ENCODE data around the gene KLF5. TPM values are rescaled to one million over a fixed set of nuclear protein-coding genes. Genes with fewer than 3 reads are reported as not detected.

KLF5 gene
- polyA plus RNA-seq, 4 donors = 126 to 230 (median 160) TPM

- H3K27me3 ChIP-seq (ENCODE audit: control insufficient read depth in 3 of 3, insufficient read depth in 3 of 3, low read length in 3 of 3) = no peaks in the 10 kb centered on the region
- peaks cover 0 to 8% (median 0%) of the 10 kb centered on the region in 3 donors for H3K36me3 ChIP-seq (ENCODE audit: control insufficient read depth in 3 of 3, insufficient read depth in 2 of 3, low read depth in 1 of 3, low read length in 3 of 3)
- 25 to 44% (median 30%) methylated on average over 3 to 4 of the region's 4 CpGs for WGBS, 3 donors
- FAIRE-seq = no peak
- DNase-seq = peak in 1 of 2 donors; percentile 70
- peaks cover 1 to 16% (median 2%) of the 10 kb centered on the region in 3 donors for H3K4me1 ChIP-seq (ENCODE audit: control insufficient read depth in 3 of 3, insufficient read depth in 2 of 3, low read depth in 1 of 3, low read length in 2 of 3)
- peak overlapping the region in 1 of 3 donors; percentile 11 for H3K27ac ChIP-seq (ENCODE audit: low read depth in 1 of 3, low read length in 2 of 3)
- no peaks in the 10 kb centered on the region for H3K9me3 ChIP-seq (ENCODE audit: control insufficient read depth in 2 of 2, insufficient read depth in 1 of 2, low read depth in 1 of 2, low read length in 1 of 2)
- no peak overlapping the region for H3K4me3 ChIP-seq (ENCODE audit: low read depth in 1 of 3, low read length in 3 of 3)
Observed at GRCh38 chr13:73081256-73081915, 22.6 kb downstream of the KLF5 start.

- DNase-seq (no peak), FAIRE-seq (no peak)
- Histone ChIP-seq H3K27ac (ENCODE audit: low read depth in 1 of 3, low read length in 2 of 3) (peak overlapping the region in 1 of 3 donors; percentile 4), H3K27me3 (ENCODE audit: control insufficient read depth in 3 of 3, insufficient read depth in 3 of 3, low read length in 3 of 3) (no peaks in the 10 kb centered on the region), H3K36me3 (ENCODE audit: control insufficient read depth in 3 of 3, insufficient read depth in 2 of 3, low read depth in 1 of 3, low read length in 3 of 3) (peaks cover 0 to 7% (median 0%) of the 10 kb centered on the region in 3 donors), H3K4me3 (ENCODE audit: low read depth in 1 of 3, low read length in 3 of 3) (no peak overlapping the region), H3K9me3 (ENCODE audit: control insufficient read depth in 2 of 2, insufficient read depth in 1 of 2, low read depth in 1 of 2, low read length in 1 of 2) (no peaks in the 10 kb centered on the region), H3K4me1 (ENCODE audit: control insufficient read depth in 3 of 3, insufficient read depth in 2 of 3, low read depth in 1 of 3, low read length in 2 of 3) (peaks cover 1 to 16% (median 2%) of the 10 kb centered on the region in 3 donors)
- 63 to 68% (median 65%) methylated on average over 5 of the region's 5 CpGs for WGBS, 3 donors
Observed at GRCh38 chr13:73082471-73082870, 23.7 kb downstream of the KLF5 start.

- H3K27ac ChIP-seq (ENCODE audit: low read depth in 1 of 3, low read length in 2 of 3) = no peak overlapping the region
- 20 to 49% (median 37%) methylated on average over 4 of the region's 4 CpGs for WGBS, 3 donors
- H3K4me3 ChIP-seq (ENCODE audit: low read depth in 1 of 3, low read length in 3 of 3) = no peak overlapping the region
- DNase-seq (peak in 1 of 2 donors; percentile 76), FAIRE-seq (no peak)
- H3K36me3 ChIP-seq (ENCODE audit: control insufficient read depth in 3 of 3, insufficient read depth in 2 of 3, low read depth in 1 of 3, low read length in 3 of 3) = peaks cover 0 to 4% (median 0%) of the 10 kb centered on the region in 3 donors
- H3K27me3 ChIP-seq (ENCODE audit: control insufficient read depth in 3 of 3, insufficient read depth in 3 of 3, low read length in 3 of 3) = no peaks in the 10 kb centered on the region
- H3K4me1 ChIP-seq (ENCODE audit: control insufficient read depth in 3 of 3, insufficient read depth in 2 of 3, low read depth in 1 of 3, low read length in 2 of 3) = peaks cover 1 to 16% (median 2%) of the 10 kb centered on the region in 3 donors
- peaks cover 0 to 4% of the 10 kb centered on the region in 2 donors for H3K9me3 ChIP-seq (ENCODE audit: control insufficient read depth in 2 of 2, insufficient read depth in 1 of 2, low read depth in 1 of 2, low read length in 1 of 2)
Observed at GRCh38 chr13:73082895-73083294, 24.1 kb downstream of the KLF5 start.

- no peak for DNase-seq
- Histone ChIP-seq H3K36me3 (ENCODE audit: control insufficient read depth in 3 of 3, insufficient read depth in 2 of 3, low read depth in 1 of 3, low read length in 3 of 3) (no peaks in the 10 kb centered on the region), H3K4me1 (ENCODE audit: control insufficient read depth in 3 of 3, insufficient read depth in 2 of 3, low read depth in 1 of 3, low read length in 2 of 3) (peaks cover 0 to 12% (median 2%) of the 10 kb centered on the region in 3 donors), H3K4me3 (ENCODE audit: low read depth in 1 of 3, low read length in 3 of 3) (no peak overlapping the region), H3K9me3 (ENCODE audit: control insufficient read depth in 2 of 2, insufficient read depth in 1 of 2, low read depth in 1 of 2, low read length in 1 of 2) (peaks cover 0 to 11% of the 10 kb centered on the region in 2 donors), H3K27me3 (ENCODE audit: control insufficient read depth in 3 of 3, insufficient read depth in 3 of 3, low read length in 3 of 3) (no peaks in the 10 kb centered on the region), H3K27ac (ENCODE audit: low read depth in 1 of 3, low read length in 2 of 3) (no peak overlapping the region)
- 75 to 94% (median 82%) methylated on average over 4 of the region's 4 CpGs for WGBS, 3 donors
- FAIRE-seq = no peak
Observed at GRCh38 chr13:73088332-73088935, 29.6 kb downstream of the KLF5 start.

- H3K4me1 ChIP-seq (ENCODE audit: control insufficient read depth in 3 of 3, insufficient read depth in 2 of 3, low read depth in 1 of 3, low read length in 2 of 3) = peaks cover 0 to 12% (median 2%) of the 10 kb centered on the region in 3 donors
- H3K27me3 ChIP-seq (ENCODE audit: control insufficient read depth in 3 of 3, insufficient read depth in 3 of 3, low read length in 3 of 3) = no peaks in the 10 kb centered on the region
- DNase-seq (no peak), FAIRE-seq (no peak)
- H3K36me3 ChIP-seq (ENCODE audit: control insufficient read depth in 3 of 3, insufficient read depth in 2 of 3, low read depth in 1 of 3, low read length in 3 of 3) = no peaks in the 10 kb centered on the region
- 80 to 91% (median 81%) methylated on average over 4 of the region's 4 CpGs for WGBS, 3 donors
- no peak overlapping the region for H3K27ac ChIP-seq (ENCODE audit: low read depth in 1 of 3, low read length in 2 of 3)
- H3K9me3 ChIP-seq (ENCODE audit: control insufficient read depth in 2 of 2, insufficient read depth in 1 of 2, low read depth in 1 of 2, low read length in 1 of 2) = peaks cover 0 to 11% of the 10 kb centered on the region in 2 donors
- H3K4me3 ChIP-seq (ENCODE audit: low read depth in 1 of 3, low read length in 3 of 3) = no peak overlapping the region
Observed at GRCh38 chr13:73089213-73089612, 30.4 kb downstream of the KLF5 start.

- Histone ChIP-seq H3K27ac (ENCODE audit: low read depth in 1 of 3, low read length in 2 of 3) (peak overlapping the region; percentile 76 to 97 (median 77)), H3K36me3 (ENCODE audit: control insufficient read depth in 3 of 3, insufficient read depth in 2 of 3, low read depth in 1 of 3, low read length in 3 of 3) (no peaks in the 10 kb centered on the region), H3K27me3 (ENCODE audit: control insufficient read depth in 3 of 3, insufficient read depth in 3 of 3, low read length in 3 of 3) (no peaks in the 10 kb centered on the region), H3K4me1 (ENCODE audit: control insufficient read depth in 3 of 3, insufficient read depth in 2 of 3, low read depth in 1 of 3, low read length in 2 of 3) (peaks cover 0 to 12% (median 2%) of the 10 kb centered on the region in 3 donors), H3K4me3 (ENCODE audit: low read depth in 1 of 3, low read length in 3 of 3) (no peak overlapping the region), H3K9me3 (ENCODE audit: control insufficient read depth in 2 of 2, insufficient read depth in 1 of 2, low read depth in 1 of 2, low read length in 1 of 2) (peaks cover 0 to 11% of the 10 kb centered on the region in 2 donors)
- FAIRE-seq (no peak), DNase-seq (peak; percentile 92 to 94)
- WGBS, 3 donors = 15 to 49% (median 34%) methylated on average over 8 of the region's 8 CpGs
Observed at GRCh38 chr13:73090116-73090822, 31.5 kb downstream of the KLF5 start.

- H3K4me3 ChIP-seq (ENCODE audit: low read depth in 1 of 3, low read length in 3 of 3) = no peak overlapping the region
- peaks cover 0 to 12% (median 2%) of the 10 kb centered on the region in 3 donors for H3K4me1 ChIP-seq (ENCODE audit: control insufficient read depth in 3 of 3, insufficient read depth in 2 of 3, low read depth in 1 of 3, low read length in 2 of 3)
- H3K27me3 ChIP-seq (ENCODE audit: control insufficient read depth in 3 of 3, insufficient read depth in 3 of 3, low read length in 3 of 3) = no peaks in the 10 kb centered on the region
- FAIRE-seq = no peak
- peaks cover 0 to 11% of the 10 kb centered on the region in 2 donors for H3K9me3 ChIP-seq (ENCODE audit: control insufficient read depth in 2 of 2, insufficient read depth in 1 of 2, low read depth in 1 of 2, low read length in 1 of 2)
- WGBS, 3 donors = 38 to 77% (median 47%) methylated on average over 1 of the region's 1 CpG
- no peaks in the 10 kb centered on the region for H3K36me3 ChIP-seq (ENCODE audit: control insufficient read depth in 3 of 3, insufficient read depth in 2 of 3, low read depth in 1 of 3, low read length in 3 of 3)
- DNase-seq = no peak
- peak overlapping the region in 2 of 3 donors; percentile 76 to 97 for H3K27ac ChIP-seq (ENCODE audit: low read depth in 1 of 3, low read length in 2 of 3)
Observed at GRCh38 chr13:73090823-73091187, 32.0 kb downstream of the KLF5 start.

- Histone ChIP-seq H3K27me3 (ENCODE audit: control insufficient read depth in 3 of 3, insufficient read depth in 3 of 3, low read length in 3 of 3) (no peaks in the 10 kb centered on the region), H3K4me1 (ENCODE audit: control insufficient read depth in 3 of 3, insufficient read depth in 2 of 3, low read depth in 1 of 3, low read length in 2 of 3) (peaks cover 0 to 12% (median 2%) of the 10 kb centered on the region in 3 donors), H3K9me3 (ENCODE audit: control insufficient read depth in 2 of 2, insufficient read depth in 1 of 2, low read depth in 1 of 2, low read length in 1 of 2) (peaks cover 0 to 8% of the 10 kb centered on the region in 2 donors), H3K36me3 (ENCODE audit: control insufficient read depth in 3 of 3, insufficient read depth in 2 of 3, low read depth in 1 of 3, low read length in 3 of 3) (no peaks in the 10 kb centered on the region), H3K27ac (ENCODE audit: low read depth in 1 of 3, low read length in 2 of 3) (no peak overlapping the region), H3K4me3 (ENCODE audit: low read depth in 1 of 3, low read length in 3 of 3) (no peak overlapping the region)
- FAIRE-seq = no peak
- DNase-seq = no peak
Observed at GRCh38 chr13:73092829-73093228, 34.0 kb downstream of the KLF5 start.

All from small intestine (tissue), 7 donors.